MV-4-11 (cell line): Measurements from ENCODE around the gene DMD.

ENCODE experiments used
- DNase-seq: peaks from one replicate; lab custom pipeline; 2025; lab: John Stamatoyannopoulos, UW

The DMD gene

DNA sequence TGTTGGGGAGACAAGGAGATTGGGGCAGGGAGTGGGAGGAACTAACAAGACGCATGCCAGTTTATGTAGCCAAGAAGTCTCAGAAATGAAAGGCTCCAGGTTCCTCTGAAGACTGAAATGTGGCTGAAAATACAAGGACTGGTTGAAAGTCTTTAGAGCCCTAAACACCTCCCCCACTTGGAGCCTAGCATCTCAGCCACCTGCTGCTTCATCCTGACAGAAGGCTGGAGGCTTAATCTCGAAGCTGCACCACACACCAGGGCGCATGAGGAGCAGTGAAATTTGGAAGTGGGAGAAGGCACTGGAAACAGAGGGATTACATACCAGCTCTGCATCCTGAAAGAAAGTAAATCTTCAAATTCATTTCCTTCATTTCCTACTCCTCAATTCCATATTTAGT, 1978.8 kb downstream of the DMD start:
- DNase-seq = no peak

DNA sequence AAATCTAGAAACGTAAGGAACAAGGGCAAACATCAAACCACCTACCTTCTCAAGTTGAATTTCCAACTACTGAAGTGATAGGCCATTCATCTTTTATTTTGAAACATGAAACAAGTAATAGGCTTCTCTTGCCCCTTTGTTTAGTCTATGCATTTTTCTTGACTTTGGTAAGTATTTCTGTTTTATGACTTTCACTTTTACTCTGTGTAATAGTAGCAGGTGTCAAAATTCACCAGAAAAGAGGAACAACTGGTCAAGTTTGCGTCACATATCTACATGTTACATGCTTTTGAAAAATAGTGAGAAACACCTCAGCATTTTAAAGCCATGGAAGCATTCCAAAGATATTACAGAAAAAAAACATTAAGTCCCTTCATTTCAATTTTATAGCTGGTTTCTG, 1982.4 kb downstream of the DMD start:
- DNase-seq = peak; percentile 80

- no peak for DNase-seq
Measured at GRCh38 chrX:31228415-31228832, 1982.9 kb downstream of the DMD start.

DNA sequence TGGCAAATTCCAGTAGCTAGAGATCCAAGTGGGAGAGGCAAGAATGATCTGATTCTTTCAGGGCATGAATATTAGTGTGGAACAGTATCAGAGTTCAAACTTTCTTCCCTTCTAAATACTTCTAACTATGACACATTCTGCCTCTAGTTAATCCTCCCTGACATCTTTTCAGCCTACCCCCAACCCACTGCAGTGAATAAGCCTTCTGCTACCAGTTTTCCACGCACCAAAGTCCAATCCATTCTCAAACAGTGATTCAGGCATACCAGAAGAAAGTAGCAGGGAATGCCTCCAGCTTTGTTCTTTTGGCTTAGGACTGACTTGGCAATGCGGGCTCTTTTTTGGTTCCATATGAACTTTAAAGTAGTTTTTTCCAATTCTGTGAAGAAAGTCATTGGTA, 1984.1 kb downstream of the DMD start:
- no peak for DNase-seq

GRCh38 chrX:31225819-31226218, 1985.5 kb downstream of the DMD start:
- DNase-seq = no peak

GRCh38 chrX:31224381-31225012, 1986.9 kb downstream of the DMD start:
- peak; percentile 54 for DNase-seq

GRCh38 chrX:31223817-31224216, 1987.5 kb downstream of the DMD start:
- peak; percentile 54 for DNase-seq

GRCh38 chrX:31222946-31223345, 1988.4 kb downstream of the DMD start:
- DNase-seq = no peak

- DNase-seq = no peak
Measured at GRCh38 chrX:31219174-31219573, 1992.2 kb downstream of the DMD start.

DNA sequence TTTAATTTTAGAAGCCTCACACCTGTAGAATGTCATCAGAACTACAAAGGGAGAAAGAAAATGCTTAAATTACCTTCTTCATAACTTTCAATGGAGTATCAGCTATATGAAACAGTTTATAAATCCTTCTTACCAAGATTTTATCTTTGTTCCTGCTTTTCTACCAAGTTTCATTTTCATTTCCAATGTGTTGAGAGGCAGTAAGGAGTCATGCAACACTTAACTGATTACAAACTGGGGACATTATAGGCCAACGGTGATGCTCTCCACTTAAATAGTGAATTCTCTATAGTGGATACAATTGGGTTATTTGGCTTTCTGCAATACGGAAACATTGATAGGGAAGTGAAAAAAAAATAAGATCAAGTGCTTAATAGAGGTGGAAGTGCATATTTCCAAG, 1994.3 kb downstream of the DMD start:
- DNase-seq = peak; percentile 63

- DNase-seq = no peak
Measured at GRCh38 chrX:31215277-31215815, 1996.0 kb downstream of the DMD start.

DNA sequence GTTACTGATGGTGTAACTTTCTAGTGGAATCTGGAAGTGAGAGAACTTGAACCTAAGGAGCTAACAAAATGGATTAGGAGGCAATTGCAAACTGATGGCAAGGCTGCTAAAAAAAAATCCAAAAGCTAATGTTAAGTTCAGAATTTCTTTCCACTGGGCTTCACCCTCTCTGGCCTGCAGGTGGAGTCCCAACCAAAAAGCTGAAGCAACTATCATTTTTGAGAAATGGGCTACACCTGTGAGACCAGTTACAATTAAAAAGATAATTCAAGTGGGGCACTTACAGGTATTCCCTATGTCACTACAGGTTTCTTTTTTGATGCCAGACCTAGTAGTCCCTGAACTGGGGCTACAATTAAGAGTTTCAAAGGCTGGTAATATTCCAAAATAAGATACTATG, 1997.4 kb downstream of the DMD start:
- DNase-seq = peak; percentile 24

GRCh38 chrX:31212856-31213748, 1998.2 kb downstream of the DMD start:
- DNase-seq = peak; percentile 24

DNA sequence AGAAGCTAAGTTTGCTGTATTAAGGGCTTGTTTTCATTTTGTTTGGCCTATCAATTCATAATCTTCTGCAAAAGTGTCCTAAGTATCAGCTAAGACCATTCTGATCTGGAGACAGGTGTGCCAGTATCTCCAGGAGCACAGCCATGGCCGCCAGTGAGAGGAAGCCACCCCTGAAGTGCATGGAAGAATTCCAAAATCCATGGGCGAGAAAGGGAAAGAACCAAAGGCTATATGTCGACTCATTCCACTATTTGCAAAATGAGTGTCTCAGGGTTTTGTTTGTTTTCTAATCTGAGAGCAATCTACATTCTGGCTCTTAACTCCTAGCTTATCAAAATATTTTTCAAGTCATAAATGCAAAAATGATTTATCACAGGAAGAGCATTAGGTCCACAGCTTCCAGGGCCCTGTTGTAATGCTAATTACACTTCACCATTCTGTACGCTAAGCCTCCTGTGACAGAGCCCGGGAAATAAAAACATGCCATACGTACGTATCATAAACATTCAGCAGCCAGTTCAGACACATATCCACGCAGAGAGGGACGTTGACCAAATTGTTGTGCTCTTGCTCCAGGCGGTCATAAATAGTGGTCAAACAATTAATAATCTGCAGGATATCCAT, 2002.2 kb downstream of the DMD start:
- DNase-seq = no peak

- no peak for DNase-seq
Measured at GRCh38 chrX:31201503-31201902, 2009.8 kb downstream of the DMD start.

DNA sequence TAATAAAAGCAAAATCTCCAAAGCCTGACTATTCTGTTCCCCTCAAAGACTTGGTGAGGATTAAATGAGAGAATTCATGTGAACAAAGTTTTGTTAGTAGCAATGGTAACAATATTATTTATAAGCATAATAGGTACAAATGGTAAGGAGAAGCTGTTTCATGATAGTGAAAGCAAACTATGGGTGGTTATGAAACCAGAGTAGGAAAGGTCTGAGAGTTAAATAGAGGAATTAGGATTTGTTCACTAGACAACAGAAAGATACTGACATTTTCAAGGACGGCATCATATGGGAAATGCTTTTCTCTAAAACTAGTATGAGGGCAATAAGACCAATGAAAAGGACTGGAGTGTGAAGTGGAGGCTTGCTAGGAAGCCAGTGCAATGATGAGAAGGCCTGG, 2010.9 kb downstream of the DMD start:
- DNase-seq = peak; percentile 24

DNA sequence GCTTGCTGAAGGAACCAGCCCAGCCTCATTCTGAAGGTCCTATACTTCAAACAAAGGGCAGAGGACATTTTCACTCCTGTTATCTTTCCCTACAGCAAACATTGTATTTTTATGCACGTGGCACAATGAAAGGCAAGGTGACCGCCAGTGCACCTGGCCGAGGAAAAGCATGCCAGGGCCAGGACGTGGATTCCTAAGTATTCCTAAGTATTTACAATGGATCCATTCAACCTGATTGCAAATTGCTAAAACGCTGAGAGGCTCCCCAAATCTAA, 2011.6 kb downstream of the DMD start:
- no peak for DNase-seq

- peak; percentile 23 for DNase-seq
Measured at GRCh38 chrX:31199056-31199839, 2012.1 kb downstream of the DMD start.

GRCh38 chrX:31190221-31190975, 2021.0 kb downstream of the DMD start:
- DNase-seq = no peak

GRCh38 chrX:31186693-31187338, 2024.5 kb downstream of the DMD start:
- no peak for DNase-seq

- no peak for DNase-seq
Measured at GRCh38 chrX:31185884-31186283, 2025.5 kb downstream of the DMD start.
